HuH-7 (cell line): ENCODE measurements around the gene TM9SF2.

ENCODE experiments used
- DNase-seq: peaks from one replicate; pipeline ENCODE4 v3.0.0; 2011; ENCODE audit warnings: low spot score

Gene TM9SF2

DNA sequence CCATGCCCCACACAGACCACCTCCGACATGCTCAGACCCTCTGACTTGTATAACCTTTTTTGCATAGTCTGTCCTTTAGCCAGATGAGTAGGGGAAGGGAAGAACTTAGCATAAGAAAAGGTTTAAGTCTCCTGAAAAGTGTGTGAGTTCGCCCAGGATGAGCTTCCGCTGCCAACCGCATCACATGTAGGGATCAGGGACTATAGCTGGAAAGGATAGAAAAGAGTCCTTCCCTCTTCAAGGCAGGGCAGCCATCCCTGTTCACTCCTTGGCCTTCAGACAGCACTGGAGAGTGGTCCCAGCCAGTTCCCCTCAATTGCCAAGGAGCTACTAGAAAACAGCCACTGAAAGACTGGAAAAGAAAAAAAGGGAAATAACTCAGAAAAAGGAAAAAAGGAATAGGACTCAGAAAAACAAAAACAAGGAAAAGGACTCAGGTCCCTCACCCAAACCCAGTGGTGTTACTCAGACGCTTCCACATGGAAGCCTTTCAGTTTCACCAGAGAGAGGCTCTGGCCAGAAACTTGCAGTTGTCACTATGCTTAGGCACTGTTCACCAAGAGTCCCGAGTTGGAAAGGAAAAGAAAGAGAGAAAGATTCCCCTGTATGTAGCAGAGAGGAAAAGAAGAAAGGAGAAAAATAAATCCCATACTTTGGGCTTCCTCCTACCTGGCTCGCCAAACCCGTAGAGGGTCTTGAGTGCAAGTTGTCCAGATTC, 5.6 kb upstream of the TM9SF2 start:
- no peak for DNase-seq

GRCh38 chr13:99496184-99497142, 4.8 kb upstream of the TM9SF2 start:
- peak; percentile 11 for DNase-seq

DNA sequence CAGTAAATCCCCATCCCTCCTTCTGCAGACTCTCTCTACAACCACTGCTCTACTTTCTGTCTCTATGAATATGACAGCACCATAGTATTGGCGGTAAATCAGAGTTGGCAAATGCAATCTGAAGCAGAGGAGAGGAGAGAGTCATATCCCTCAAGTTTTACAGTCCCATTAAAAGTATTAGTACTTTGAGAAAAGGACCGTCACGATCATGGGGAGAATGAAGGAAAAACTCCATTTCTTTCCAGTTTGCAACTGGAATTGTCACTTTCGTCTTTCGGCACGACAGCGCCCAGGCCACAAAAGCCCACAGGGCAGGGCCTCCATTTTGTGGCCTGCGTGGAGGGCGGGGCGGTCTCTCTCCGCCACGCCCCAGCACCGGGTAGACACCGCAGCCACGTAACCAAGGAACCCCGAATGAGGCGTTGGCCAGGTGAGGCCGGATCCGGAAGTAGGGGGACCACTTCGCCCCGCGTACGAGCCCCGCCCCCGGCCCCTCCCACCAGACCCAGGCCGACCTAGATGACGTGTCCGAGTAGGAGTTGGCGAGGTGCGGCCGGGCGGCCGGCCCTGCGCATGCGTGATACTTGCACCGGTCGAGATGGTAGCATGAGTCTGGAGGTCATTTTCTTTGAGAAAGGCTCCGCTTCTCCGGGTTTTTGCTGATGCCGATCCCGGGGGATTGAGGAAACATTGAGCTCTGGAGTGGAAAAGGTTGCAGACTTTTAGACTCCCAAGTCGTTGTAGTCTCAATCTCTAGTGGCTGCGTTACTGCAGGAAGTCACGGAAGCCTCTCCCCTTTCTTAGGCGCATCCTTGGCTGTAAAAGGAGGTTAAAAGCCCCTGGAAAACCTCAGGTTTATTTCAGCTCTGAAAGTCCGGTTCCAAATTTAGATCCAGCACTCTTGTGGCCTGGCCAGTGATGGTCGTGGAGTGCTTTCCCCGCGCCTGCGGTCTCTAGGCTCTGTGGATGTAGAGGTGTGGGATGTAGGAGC, 2.8 kb upstream of the TM9SF2 start:
- DNase-seq: peak; percentile 76

- no peak for DNase-seq
These were observed 461 bp upstream of the TM9SF2 start for GRCh38 chr13:99500839-99501183.

- no peak for DNase-seq
These were observed 603 bp downstream of the TM9SF2 start for GRCh38 chr13:99501848-99502301.

GRCh38 chr13:99505814-99506269, 4.6 kb downstream of the TM9SF2 start:
- no peak for DNase-seq

DNA sequence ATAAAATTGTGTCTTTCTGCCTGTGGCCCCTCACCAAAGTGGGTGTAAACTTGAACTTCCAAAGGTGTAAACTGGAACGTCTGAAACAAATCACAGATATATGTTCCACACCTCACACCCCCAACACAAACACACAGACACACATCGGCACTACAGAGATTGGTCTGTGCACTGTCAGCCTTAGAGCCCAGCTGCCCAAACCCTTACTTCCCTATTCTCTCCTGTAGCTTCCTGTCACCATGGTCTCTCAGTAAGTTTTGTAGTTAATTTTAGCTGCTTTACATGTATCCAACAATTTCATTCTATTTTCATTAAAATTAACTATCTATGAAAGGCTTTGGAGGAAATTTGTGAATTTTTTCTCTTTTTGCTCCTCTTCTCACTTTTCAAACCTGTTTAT, 5.4 kb downstream of the TM9SF2 start:
- DNase-seq: no peak

DNA sequence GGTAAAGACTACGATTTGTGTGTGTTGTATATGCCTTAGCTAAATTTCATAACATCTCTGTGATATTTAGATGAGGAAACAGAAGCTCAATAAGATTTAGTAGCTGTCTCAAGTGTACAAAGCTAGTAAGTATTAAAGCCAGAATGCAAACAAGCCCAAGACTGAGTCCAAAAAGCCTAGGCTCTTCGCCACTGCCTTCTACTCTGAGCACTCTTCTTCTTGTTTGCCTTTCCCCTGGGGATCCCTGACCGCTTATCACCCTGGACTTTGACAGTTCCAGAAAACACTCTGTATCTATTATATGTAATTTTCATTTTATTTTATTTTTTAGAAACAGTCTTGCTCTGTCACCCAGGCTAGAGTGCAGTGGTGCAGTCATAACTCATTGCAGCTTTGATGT, 5.8 kb downstream of the TM9SF2 start:
- DNase-seq: no peak

DNA sequence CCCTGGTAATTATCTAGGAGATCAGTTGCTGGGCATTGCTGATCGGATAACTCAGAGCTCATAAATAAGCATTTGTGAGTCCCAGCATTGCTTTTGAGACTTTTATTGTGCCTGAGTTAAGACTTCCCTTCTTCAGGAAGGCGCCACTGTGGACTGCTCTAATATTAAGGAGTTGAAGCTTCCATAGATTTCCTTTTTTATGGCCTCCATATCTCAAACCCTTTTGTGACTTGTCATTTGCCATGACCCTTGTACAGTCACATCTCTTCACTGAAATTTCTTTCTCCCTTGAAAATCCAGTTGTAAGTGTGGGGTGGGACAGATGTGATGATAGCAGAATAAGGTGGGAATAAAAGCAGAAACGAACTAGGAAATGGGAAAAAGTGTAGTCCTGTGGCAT, 6.3 kb downstream of the TM9SF2 start:
- no peak for DNase-seq

- DNase-seq: no peak
These were observed 6.7 kb downstream of the TM9SF2 start for GRCh38 chr13:99507986-99508385.

- no peak for DNase-seq
These were observed 8.2 kb downstream of the TM9SF2 start for GRCh38 chr13:99509479-99509878.

GRCh38 chr13:99514801-99515200, 13.5 kb downstream of the TM9SF2 start:
- no peak for DNase-seq

- no peak for DNase-seq
These were observed 15.1 kb downstream of the TM9SF2 start for GRCh38 chr13:99516153-99516929.

GRCh38 chr13:99517577-99517976, 16.3 kb downstream of the TM9SF2 start:
- DNase-seq: no peak

- DNase-seq: no peak
These were observed 16.7 kb downstream of the TM9SF2 start for GRCh38 chr13:99517984-99518383.

DNA sequence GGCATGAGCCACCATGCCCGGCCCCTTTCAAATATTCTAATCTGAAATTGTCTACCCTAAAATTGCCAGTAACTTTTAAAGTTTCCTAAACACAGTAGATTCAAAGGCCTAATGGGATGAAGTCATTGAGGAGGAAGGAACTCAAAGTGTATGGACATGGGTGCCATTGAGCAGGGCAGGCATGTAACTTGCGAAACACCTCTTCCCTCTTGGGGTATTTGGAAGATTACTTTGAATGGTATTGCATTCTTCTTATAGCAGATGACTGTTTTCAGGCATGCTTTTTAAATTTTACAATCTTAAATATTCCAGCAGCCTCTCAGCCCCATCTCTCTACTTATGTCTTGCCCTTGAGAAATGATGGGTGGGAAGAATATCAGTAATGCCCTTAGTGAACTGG, 21.0 kb downstream of the TM9SF2 start:
- DNase-seq: no peak

DNA sequence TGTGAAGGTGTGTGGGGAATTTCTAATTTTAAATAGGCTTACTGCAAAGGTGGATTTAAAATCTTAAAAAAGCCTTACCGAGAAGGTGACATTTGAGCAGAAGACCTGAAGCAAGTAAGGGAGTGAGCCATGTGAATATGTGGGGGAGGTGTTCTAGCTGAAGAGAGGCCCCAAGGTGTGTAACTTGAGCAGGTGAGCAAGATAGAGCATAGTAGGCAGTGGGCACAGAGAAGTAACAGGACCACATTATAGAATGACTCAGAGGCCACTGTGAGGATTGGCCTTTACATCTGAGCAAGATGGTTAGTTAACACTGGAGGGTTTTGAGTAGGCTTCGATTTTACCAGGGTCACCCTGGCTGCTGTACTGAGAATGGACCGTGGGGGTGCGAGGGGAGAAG, 22.6 kb downstream of the TM9SF2 start:
- DNase-seq: no peak

DNA sequence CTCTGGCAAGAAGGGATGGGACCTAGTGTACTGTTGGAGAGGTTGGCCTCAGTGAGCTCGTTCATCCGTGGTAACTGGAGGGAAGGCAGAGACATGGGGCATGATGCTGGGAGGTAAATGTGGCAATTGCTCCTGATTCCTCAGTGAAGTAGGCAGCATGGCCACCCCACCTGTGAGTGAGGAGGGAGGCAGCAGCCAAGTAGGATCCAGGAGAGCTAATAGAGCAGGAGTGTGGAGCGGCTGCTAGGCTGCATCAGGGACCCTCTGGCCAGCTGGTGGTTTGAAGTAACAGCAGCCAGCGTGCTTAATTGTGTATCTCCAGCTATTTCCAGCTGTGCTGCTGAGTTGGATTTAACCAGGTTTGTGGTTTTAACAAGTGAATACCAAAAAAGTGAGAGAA, 24.7 kb downstream of the TM9SF2 start:
- DNase-seq: no peak

GRCh38 chr13:99526549-99526948, 25.3 kb downstream of the TM9SF2 start:
- DNase-seq: no peak

GRCh38 chr13:99527301-99527700, 26.0 kb downstream of the TM9SF2 start:
- DNase-seq: no peak

- peak; percentile 0 for DNase-seq
These were observed 27.3 kb downstream of the TM9SF2 start for GRCh38 chr13:99528547-99528946.
